Measurements from ENCODE around the gene OLFM1.

DNA sequence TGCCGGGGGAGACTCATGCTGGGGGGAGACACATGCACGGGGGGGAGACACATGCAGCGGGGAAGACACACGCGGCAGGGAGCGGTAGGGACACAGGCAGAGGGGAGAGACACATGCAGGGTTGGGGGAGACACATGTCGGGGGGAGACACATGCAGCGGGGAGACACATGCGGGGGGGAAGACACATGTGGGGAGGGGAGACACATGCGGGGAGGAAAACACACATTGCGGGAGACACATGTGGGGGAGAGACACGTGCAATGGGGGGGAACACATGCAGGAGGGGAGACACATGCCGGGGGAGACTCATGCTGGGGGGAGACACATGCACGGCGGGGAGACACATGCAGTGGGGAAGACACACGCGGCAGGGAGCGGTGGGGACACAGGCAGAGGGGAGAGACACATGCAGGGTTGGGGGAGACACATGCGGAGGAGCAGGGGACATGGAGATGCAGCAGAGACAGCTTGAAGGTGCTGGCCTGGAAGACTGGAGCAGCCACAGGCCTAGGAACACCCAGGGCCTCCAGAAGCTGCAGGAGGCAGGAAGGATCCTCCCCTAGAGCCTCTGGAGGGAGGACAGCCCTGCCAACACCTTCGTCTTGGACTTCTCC, 20.3 kb upstream of the OLFM1 start:
- TF ChIP-seq CTCF (optimal IDR thresholded peaks at IDR 0.05 in 1 of 3, IDR thresholded peaks at IDR 0.05 in 1 of 3, conservative IDR thresholded peaks at IDR 0.05 in 1 of 3; ENCODE audit: extremely low read depth in 1 of 3, insufficient read depth in 2 of 3, low read length in 3 of 3) (no peak), EZH2 (IDR thresholded peaks at IDR 0.05; ENCODE audit: low read length) (no peak)

Measured in keratinocyte (primary cell).